AG09309 (cell line): Measurements from ENCODE around the gene NR2E1.

Experiments used
- DNase-seq: peaks from one replicate; pipeline ENCODE4 v3.0.0-alpha.2; 2010; ENCODE audit warnings: low read depth
- H3K4me3 ChIP-seq: 2 replicates; pipeline ENCODE4 v1.5.1; 2011; ENCODE audit warnings: mild to moderate bottlenecking, low read depth, low read length, moderate library complexity; ENCODE audit not compliant: control insufficient read depth
- TF ChIP-seq, protein P1 (sequence below): IDR thresholded peaks from 2 replicates; pipeline ENCODE4 v1.5.1; 2011; ENCODE audit warnings: mild to moderate bottlenecking, low read depth, low read length, inconsistent platforms; ENCODE audit not compliant: insufficient read depth, control insufficient read depth; ENCODE audit errors: missing control alignments

Gene NR2E1

DNA sequence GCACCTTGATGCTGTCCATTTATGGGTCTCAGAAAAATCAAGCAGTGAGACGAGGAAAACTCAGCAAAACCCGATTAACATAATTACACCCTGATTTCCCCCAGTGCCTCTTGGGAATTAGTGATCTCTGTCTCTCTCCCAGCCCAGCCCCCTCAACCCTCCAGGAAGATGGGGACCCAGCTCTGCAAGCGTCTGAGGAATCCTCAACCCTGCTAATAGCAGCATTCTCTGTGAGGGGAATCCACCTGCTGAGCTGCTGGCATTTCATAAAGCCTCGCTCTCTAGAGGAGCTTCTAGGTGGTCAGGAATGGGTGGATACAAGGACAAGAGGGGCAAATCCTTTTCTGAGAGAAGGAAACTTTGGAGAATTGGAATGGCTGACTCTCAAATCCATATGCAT, 13.9 kb downstream of the NR2E1 start:
- TF ChIP-seq, protein P1, sequence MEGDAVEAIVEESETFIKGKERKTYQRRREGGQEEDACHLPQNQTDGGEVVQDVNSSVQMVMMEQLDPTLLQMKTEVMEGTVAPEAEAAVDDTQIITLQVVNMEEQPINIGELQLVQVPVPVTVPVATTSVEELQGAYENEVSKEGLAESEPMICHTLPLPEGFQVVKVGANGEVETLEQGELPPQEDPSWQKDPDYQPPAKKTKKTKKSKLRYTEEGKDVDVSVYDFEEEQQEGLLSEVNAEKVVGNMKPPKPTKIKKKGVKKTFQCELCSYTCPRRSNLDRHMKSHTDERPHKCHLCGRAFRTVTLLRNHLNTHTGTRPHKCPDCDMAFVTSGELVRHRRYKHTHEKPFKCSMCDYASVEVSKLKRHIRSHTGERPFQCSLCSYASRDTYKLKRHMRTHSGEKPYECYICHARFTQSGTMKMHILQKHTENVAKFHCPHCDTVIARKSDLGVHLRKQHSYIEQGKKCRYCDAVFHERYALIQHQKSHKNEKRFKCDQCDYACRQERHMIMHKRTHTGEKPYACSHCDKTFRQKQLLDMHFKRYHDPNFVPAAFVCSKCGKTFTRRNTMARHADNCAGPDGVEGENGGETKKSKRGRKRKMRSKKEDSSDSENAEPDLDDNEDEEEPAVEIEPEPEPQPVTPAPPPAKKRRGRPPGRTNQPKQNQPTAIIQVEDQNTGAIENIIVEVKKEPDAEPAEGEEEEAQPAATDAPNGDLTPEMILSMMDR, result no peak
- no peak for DNase-seq
- H3K4me3 ChIP-seq, result no peak overlapping the region

DNA sequence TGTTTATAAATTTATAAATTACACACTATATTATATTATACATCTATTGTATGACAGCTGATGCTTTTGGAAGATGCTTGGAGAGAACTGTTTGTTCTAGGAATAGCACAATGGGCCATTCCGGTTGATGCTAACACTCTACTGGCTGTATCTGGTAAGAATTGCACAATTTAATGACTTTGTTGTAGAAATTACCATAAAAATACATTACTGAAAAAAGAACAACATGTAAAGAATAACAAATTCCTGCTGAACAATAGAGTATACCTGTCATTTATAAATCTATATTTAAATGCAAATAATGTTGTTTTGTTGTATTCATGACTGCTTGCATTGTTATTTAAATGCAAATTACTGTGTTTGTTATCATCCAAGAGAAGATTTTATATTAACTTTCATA, 14.4 kb downstream of the NR2E1 start:
- H3K4me3 ChIP-seq, result no peak overlapping the region
- TF ChIP-seq, protein P1, result no peak
- DNase-seq, result no peak

DNA sequence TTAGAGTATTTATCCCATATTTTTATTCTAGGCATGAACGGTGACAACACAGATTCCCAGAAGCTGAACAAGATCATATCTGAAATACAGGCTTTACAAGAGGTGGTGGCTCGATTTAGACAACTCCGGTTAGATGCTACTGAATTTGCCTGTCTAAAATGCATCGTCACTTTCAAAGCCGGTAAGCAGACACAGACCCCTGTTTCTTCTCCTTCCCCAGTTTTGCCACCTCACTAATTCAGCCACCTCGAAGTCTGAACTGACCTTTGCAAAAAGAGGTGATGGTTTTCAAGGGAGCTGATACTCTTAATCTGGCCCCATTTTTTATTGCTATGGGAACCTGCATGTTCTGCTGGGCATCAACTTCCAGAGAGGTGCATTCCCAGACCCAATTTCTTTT, 15.0 kb downstream of the NR2E1 start:
- H3K4me3 ChIP-seq, result no peak overlapping the region
- no peak for DNase-seq
- TF ChIP-seq, protein P1, result no peak

DNA sequence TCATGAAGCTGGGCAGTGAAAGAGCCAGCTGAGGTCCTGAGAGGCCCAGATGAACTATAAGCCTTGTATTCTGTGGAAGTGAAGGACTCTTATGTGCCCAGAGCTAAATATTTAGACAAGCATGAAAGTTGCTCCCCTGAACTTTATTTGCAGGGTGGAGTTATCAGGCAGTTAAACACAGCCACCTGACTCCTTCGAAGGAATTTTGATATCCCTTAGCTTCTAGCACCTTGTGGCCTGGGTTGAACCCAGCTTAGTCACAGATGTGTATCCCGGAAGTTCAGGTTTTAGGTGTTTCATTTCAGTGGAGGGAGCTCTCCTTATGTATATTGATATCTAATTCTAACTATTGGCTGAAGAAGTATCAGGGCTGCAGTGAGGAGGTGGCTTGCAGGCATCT, 20.4 kb downstream of the NR2E1 start:
- TF ChIP-seq, protein P1, result no peak
- no peak for DNase-seq
- no peak overlapping the region for H3K4me3 ChIP-seq

DNA sequence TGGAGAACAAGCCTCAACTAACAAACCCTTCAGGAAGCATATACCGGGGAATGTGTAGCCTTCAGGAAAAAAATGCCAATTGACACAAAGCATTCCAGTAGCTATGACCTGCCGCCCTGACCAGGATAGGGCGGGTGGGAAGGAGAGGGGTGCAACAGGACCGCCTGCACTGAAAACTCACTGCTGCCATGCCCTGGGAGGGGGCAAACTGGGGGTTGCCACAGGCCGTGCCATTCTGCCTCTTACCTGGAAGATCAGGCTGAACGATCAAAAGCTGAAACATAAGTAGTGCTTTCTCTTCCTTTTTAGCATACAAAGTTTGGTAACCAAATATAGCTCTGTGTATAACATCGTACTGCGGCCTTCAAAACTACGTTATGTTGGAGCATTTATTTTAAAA, 21.7 kb downstream of the NR2E1 start:
- H3K4me3 ChIP-seq, result no peak overlapping the region
- TF ChIP-seq, protein P1, result no peak
- no peak for DNase-seq

DNA sequence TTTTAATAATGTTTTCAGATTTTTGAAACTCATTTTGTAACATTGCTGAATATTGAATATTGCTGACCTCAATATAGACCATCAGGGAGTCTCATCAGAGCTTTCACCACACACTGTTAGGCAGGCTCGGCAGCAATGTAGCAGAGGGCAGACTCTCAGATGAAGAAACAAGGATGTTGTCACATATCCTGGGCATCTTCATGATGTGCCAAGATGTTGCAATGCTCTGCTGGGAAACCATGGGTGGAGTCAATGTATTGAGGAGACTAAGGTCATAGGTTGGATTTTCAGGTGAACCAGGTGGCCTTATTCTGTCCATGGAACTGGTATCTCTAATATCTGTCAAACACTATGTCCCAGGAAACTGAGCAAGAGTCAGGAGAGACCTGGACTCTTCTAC, 27.3 kb downstream of the NR2E1 start:
- DNase-seq, result no peak
- TF ChIP-seq, protein P1, result no peak
- H3K4me3 ChIP-seq, result no peak overlapping the region

DNA sequence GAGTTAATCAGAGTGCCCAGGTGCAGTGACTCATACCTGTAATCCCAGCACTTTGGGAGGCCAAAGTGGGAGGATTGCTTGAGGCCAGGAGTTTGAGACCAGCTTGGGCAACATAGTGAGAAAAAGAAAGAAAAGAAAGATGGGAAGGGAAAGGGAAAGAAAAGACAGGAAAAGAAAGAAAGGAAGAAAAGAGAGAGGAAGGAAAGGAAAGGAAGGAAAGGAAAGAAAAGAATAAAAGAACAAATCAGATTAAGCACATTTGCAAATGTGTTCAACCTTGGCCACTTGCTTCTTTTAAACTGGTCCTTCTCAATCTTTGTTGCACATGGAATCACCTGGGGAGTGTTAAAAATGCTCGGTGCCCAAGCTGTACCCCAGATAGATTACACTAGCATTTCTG, 28.0 kb downstream of the NR2E1 start:
- no peak overlapping the region for H3K4me3 ChIP-seq
- TF ChIP-seq, protein P1, result no peak
- no peak for DNase-seq
